ENCODE measurements around the gene ADM. TPM values are rescaled to one million over a fixed set of nuclear protein-coding genes. Genes with fewer than 3 reads are reported as not detected.
"Not testable (repeated sequence)": the region's sequence is repeated elsewhere in the genome, so short reads cannot be mapped to it uniquely, and the experiment has no call there.

ADM gene
- total RNA-seq, 2 experiments from 2014 or later, result 0.46 to 4.9 TPM

- TF ChIP-seq EZH2phosphoT487 (IDR thresholded peaks at IDR 0.05; ENCODE audit: borderline replicate concordance, low read depth, low read length) (no peak), CTCF (conservative IDR thresholded peaks at IDR 0.05; ENCODE audit: low read length) (no peak)
- Histone ChIP-seq H3K79me2 (ENCODE audit: insufficient read depth, low read depth, low read length) (no peaks in the 10 kb centered on the region), H3K9me2 (ENCODE audit: insufficient read depth, low read length) (no peaks in the 10 kb centered on the region), H4K20me1 (ENCODE audit: insufficient read depth, low read length) (no peaks in the 10 kb centered on the region), H2AFZ (ENCODE audit: low read length) (no peak overlapping the region), H3K4me1 (ENCODE audit: insufficient read depth, low read length, poor library complexity, severe bottlenecking) (peaks cover 7% of the 10 kb centered on the region), H3K4me3 (ENCODE audit: low read depth, low read length, poor library complexity, severe bottlenecking) (no peak overlapping the region), H3K27ac (ENCODE audit: low read depth, low read length, poor library complexity, severe bottlenecking) (no peak overlapping the region), H3K36me3 (ENCODE audit: insufficient read depth, low read length) (no peaks in the 10 kb centered on the region), H3K9me3 (ENCODE audit: low read length) (no peaks in the 10 kb centered on the region), H3K4me2 (ENCODE audit: low read length) (no peak overlapping the region)
- no peak for DNase-seq (ENCODE audit: low spot score)
- no TSS peak for BruUV-seq (replicated peaks)
- intact Hi-C loops (cut with micrococcal nuclease; ENCODE audit: unreplicated experiment), result no loop called here
- CTCF ChIA-PET (ENCODE audit: unreplicated experiment), result interaction anchor here (0.6 kb wide), 1 partner anchor 60 kb away, joined by 4 read pairs; no protein-coding TSS in a partner anchor
- POLR2A ChIA-PET, result interaction anchor here (0.6 to 1.4 kb wide), 5 partner anchors 35 to 1670 kb away, joined by 3 to 6 read pairs (median 4); no protein-coding TSS in a partner anchor
Measured at GRCh38 chr11:10257478-10257877, 47.4 kb upstream of the ADM start.

DNA sequence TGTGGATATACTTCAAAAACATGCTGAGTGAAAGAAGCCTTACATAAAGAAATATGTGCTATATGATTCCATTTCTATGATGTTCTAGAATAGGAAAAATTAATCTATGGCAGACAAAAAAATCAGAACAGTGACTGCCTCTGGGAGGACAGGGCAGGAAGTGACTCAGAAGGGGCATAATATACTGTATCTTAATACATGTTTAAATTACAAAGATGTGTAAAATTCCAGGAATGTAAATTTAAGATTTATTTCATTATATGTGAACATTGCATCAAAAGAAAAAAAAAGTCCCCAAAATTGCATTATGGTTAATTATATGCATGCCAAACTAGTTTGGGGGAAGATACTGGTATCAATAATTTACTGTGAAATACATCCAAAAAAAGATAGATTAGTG is 43.1 kb upstream of the ADM start:
- no peaks in the 10 kb centered on the region for H3K9me2 ChIP-seq (ENCODE audit: insufficient read depth, low read length)
- H3K4me3 ChIP-seq (ENCODE audit: low read depth, low read length, poor library complexity, severe bottlenecking), result no peak overlapping the region
- ChIA-PET POLR2A (no interaction called here), CTCF (ENCODE audit: unreplicated experiment) (no interaction called here)
- H3K79me2 ChIP-seq (ENCODE audit: insufficient read depth, low read depth, low read length), result no peaks in the 10 kb centered on the region
- intact Hi-C loops (cut with micrococcal nuclease; ENCODE audit: unreplicated experiment), result no loop called here
- no peaks in the 10 kb centered on the region for H3K36me3 ChIP-seq (ENCODE audit: insufficient read depth, low read length)
- H4K20me1 ChIP-seq (ENCODE audit: insufficient read depth, low read length), result no peaks in the 10 kb centered on the region
- no TSS peak for BruUV-seq (replicated peaks)
- no peak for DNase-seq (ENCODE audit: low spot score)
- no peak overlapping the region for H3K27ac ChIP-seq (ENCODE audit: low read depth, low read length, poor library complexity, severe bottlenecking)
- TF ChIP-seq EZH2phosphoT487 (IDR thresholded peaks at IDR 0.05; ENCODE audit: borderline replicate concordance, low read depth, low read length), result no peak
- TF ChIP-seq CTCF (conservative IDR thresholded peaks at IDR 0.05; ENCODE audit: low read length), result no peak
- no peaks in the 10 kb centered on the region for H3K9me3 ChIP-seq (ENCODE audit: low read length)
- no peaks in the 10 kb centered on the region for H3K4me1 ChIP-seq (ENCODE audit: insufficient read depth, low read length, poor library complexity, severe bottlenecking)
- H2AFZ ChIP-seq (ENCODE audit: low read length), result no peak overlapping the region
- H3K4me2 ChIP-seq (ENCODE audit: low read length), result no peak overlapping the region

DNA sequence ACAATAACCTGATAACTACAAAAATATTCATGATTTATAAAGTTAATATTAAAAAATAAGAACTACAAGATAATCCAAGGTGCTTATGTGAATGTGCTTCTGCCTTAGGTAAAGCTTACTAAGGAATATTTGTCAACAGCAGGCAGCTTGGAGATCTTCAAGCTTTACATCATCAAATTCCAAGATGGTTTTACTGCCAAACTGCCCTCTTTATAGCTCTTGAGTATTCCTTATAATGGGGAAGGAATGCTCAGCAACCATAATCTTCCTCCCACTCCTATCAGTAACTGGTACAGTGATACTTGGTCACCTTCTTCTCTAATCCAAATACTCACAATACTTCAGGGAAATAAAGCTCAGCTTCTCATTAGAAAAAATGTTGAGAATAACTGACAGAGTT is 40.9 kb upstream of the ADM start:
- ChIA-PET POLR2A (interaction anchor here (0.9 kb wide), 1 partner anchor 20 kb away, joined by 4 read pairs; no protein-coding TSS in a partner anchor), CTCF (ENCODE audit: unreplicated experiment) (no interaction called here)
- no peak overlapping the region for H3K4me3 ChIP-seq (ENCODE audit: low read depth, low read length, poor library complexity, severe bottlenecking)
- H3K9me2 ChIP-seq (ENCODE audit: insufficient read depth, low read length), result no peaks in the 10 kb centered on the region
- no peak overlapping the region for H3K27ac ChIP-seq (ENCODE audit: low read depth, low read length, poor library complexity, severe bottlenecking)
- H3K4me1 ChIP-seq (ENCODE audit: insufficient read depth, low read length, poor library complexity, severe bottlenecking), result no peaks in the 10 kb centered on the region
- TF ChIP-seq EZH2phosphoT487 (IDR thresholded peaks at IDR 0.05; ENCODE audit: borderline replicate concordance, low read depth, low read length) (no peak), CTCF (conservative IDR thresholded peaks at IDR 0.05; ENCODE audit: low read length) (no peak)
- no peaks in the 10 kb centered on the region for H3K36me3 ChIP-seq (ENCODE audit: insufficient read depth, low read length)
- H3K4me2 ChIP-seq (ENCODE audit: low read length), result no peak overlapping the region
- no TSS peak for BruUV-seq (replicated peaks)
- no peak overlapping the region for H2AFZ ChIP-seq (ENCODE audit: low read length)
- H4K20me1 ChIP-seq (ENCODE audit: insufficient read depth, low read length), result peaks cover 5% of the 10 kb centered on the region; the same call in 1 of the 2 replicates
- intact Hi-C loops (cut with micrococcal nuclease; ENCODE audit: unreplicated experiment), result no loop called here
- DNase-seq (ENCODE audit: low spot score), result no peak
- H3K79me2 ChIP-seq (ENCODE audit: insufficient read depth, low read depth, low read length), result no peaks in the 10 kb centered on the region
- no peaks in the 10 kb centered on the region for H3K9me3 ChIP-seq (ENCODE audit: low read length)

GRCh38 chr11:10264716-10265115 is 40.2 kb upstream of the ADM start:
- POLR2A ChIA-PET; BruUV-seq (replicated peaks); H3K36me3 ChIP-seq (ENCODE audit: insufficient read depth, low read length); H3K4me1 ChIP-seq (ENCODE audit: insufficient read depth, low read length, poor library complexity, severe bottlenecking); H2AFZ ChIP-seq (ENCODE audit: low read length); H3K4me2 ChIP-seq (ENCODE audit: low read length); CTCF ChIA-PET (ENCODE audit: unreplicated experiment); H4K20me1 ChIP-seq (ENCODE audit: insufficient read depth, low read length); H3K27ac ChIP-seq (ENCODE audit: low read depth, low read length, poor library complexity, severe bottlenecking); H3K9me2 ChIP-seq (ENCODE audit: insufficient read depth, low read length); intact Hi-C loops (cut with micrococcal nuclease; ENCODE audit: unreplicated experiment); H3K9me3 ChIP-seq (ENCODE audit: low read length); H3K79me2 ChIP-seq (ENCODE audit: insufficient read depth, low read depth, low read length); DNase-seq (ENCODE audit: low spot score); H3K4me3 ChIP-seq (ENCODE audit: low read depth, low read length, poor library complexity, severe bottlenecking): not testable (repeated sequence)

Measured in OCI-LY7 (cell line).